Osteocyte (in vitro differentiated cells): ENCODE results near the gene VEGFD. TPM values are rescaled to one million over a fixed set of nuclear protein-coding genes. Genes with fewer than 3 reads are reported as not detected.

Experiments
- DNase-seq: peaks from one replicate; pipeline ENCODE4 v3.0.0; 2021; ENCODE audit warnings: mixed read lengths; ENCODE audit not compliant: unreplicated experiment; ENCODE audit errors: extremely low spot score
- H3K27ac Mint-ChIP-seq: one replicate; pipeline ENCODE4 v1.8.0; 2021; ENCODE audit warnings: mild to moderate bottlenecking, mixed read lengths; ENCODE audit not compliant: unreplicated experiment
- H3K27me3 Mint-ChIP-seq: one replicate; pipeline ENCODE4 v1.8.0; 2021; ENCODE audit warnings: mixed read lengths; ENCODE audit not compliant: unreplicated experiment
- H3K36me3 Mint-ChIP-seq: one replicate; pipeline ENCODE4 v1.8.0; 2021; ENCODE audit warnings: mixed read lengths; ENCODE audit not compliant: unreplicated experiment
- H3K4me1 Mint-ChIP-seq: one replicate; pipeline ENCODE4 v1.8.0; 2021; ENCODE audit warnings: mixed read lengths; ENCODE audit not compliant: unreplicated experiment
- H3K4me3 Mint-ChIP-seq: one replicate; pipeline ENCODE4 v1.8.0; 2021; ENCODE audit warnings: mild to moderate bottlenecking, moderate library complexity, mixed read lengths; ENCODE audit not compliant: unreplicated experiment
- H3K9me3 Mint-ChIP-seq: one replicate; pipeline ENCODE4 v1.8.0; 2021; ENCODE audit warnings: mixed read lengths; ENCODE audit not compliant: unreplicated experiment
- total RNA-seq: library from RNA; stranded (reverse); gene quantifications from 2 replicates; pipeline ENCODE4 v1.2.1, GENCODE V29; 2021
- TF ChIP-seq, protein P1 (sequence below): fragments of 200-600 bp; sonication (generic); IDR thresholded peaks from 2 replicates; pipeline ENCODE4 v1.5.0; 2021; ENCODE audit warnings: antibody characterized with exemption, mild to moderate bottlenecking, moderate library complexity

VEGFD gene
- total RNA-seq, 1 donor from 2014 or later = 0.27 TPM

DNA sequence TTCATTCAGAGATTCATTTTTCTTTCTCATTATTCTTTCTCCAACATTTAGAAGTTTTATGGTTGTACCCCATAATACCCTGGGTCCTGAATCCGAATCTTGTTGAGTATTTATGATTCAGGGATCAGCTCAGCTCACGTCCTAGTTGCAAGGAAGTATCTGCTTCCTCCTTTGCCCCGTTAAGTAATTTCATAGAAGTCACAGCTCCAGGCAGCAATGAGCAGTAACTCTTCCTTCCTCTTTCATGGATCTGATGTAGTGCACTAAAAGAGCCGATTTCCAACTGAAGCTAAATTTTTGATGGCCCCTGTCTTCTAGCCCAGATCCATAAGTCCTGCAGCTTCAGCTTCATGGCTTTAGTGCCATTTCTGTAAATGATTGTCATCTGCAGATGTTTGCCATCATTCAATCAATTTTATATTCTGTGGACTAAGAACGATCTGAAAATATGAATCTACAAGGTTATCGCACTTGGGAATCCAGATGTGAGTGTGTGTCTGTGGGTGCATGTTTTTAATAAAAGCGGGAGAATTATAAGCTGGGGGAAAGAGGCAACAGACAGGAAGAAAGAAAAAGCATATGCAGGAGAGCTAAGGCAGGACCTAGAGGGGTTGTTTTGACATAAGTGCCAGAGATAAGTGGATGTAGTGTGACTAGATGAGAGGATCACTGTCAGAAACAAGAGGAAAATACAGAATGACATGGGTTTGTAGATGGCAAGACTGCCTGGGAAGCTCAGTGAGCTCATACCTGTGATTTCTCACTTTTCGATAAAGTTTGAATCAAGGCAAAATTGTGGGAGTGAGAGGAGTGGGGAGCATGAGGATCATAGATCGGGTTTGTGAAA is 17.5 kb downstream of the VEGFD start:
- no peak overlapping the region for H3K4me3 Mint-ChIP-seq
- DNase-seq = no peak
- TF ChIP-seq, protein P1, sequence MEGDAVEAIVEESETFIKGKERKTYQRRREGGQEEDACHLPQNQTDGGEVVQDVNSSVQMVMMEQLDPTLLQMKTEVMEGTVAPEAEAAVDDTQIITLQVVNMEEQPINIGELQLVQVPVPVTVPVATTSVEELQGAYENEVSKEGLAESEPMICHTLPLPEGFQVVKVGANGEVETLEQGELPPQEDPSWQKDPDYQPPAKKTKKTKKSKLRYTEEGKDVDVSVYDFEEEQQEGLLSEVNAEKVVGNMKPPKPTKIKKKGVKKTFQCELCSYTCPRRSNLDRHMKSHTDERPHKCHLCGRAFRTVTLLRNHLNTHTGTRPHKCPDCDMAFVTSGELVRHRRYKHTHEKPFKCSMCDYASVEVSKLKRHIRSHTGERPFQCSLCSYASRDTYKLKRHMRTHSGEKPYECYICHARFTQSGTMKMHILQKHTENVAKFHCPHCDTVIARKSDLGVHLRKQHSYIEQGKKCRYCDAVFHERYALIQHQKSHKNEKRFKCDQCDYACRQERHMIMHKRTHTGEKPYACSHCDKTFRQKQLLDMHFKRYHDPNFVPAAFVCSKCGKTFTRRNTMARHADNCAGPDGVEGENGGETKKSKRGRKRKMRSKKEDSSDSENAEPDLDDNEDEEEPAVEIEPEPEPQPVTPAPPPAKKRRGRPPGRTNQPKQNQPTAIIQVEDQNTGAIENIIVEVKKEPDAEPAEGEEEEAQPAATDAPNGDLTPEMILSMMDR = no peak
- H3K36me3 Mint-ChIP-seq = no peaks in the 10 kb centered on the region
- H3K27ac Mint-ChIP-seq = no peak overlapping the region
- H3K9me3 Mint-ChIP-seq = no peaks in the 10 kb centered on the region
- H3K27me3 Mint-ChIP-seq = peaks cover 7% of the 10 kb centered on the region
- H3K4me1 Mint-ChIP-seq = no peaks in the 10 kb centered on the region

GRCh38 chrX:15359701-15360100 is 24.5 kb downstream of the VEGFD start:
- TF ChIP-seq, protein P1 = no peak
- Mint-ChIP-seq H3K4me3 (no peak overlapping the region), H3K27ac (peak overlapping the region; percentile 39), H3K9me3 (no peaks in the 10 kb centered on the region), H3K27me3 (peaks cover 6% of the 10 kb centered on the region), H3K4me1 (peaks cover 2% of the 10 kb centered on the region), H3K36me3 (no peaks in the 10 kb centered on the region)
- DNase-seq = no peak

DNA sequence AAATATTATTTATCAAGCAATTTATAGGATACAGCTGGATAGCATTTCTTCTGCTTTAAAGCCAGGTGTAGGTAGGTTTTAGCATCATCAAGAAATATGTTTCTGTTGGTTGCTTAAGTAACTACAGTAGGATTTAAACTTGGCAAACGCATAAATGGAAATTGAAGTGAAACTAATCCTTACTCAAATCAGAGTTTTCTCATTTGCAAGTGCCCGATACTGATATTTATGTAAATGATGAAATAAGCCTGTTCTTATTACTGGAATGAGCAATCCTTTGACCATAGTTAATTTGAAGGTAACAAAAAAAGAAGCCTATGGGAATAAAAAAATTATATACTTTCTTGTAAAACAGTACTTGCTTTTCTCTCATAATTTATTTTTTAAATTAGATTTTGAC is 25.7 kb downstream of the VEGFD start:
- DNase-seq = no peak
- Mint-ChIP-seq H3K4me1 (peaks cover 2% of the 10 kb centered on the region), H3K36me3 (no peaks in the 10 kb centered on the region), H3K4me3 (no peak overlapping the region), H3K9me3 (no peaks in the 10 kb centered on the region), H3K27ac (no peak overlapping the region), H3K27me3 (peaks cover 6% of the 10 kb centered on the region)
- TF ChIP-seq, protein P1 = no peak

DNA sequence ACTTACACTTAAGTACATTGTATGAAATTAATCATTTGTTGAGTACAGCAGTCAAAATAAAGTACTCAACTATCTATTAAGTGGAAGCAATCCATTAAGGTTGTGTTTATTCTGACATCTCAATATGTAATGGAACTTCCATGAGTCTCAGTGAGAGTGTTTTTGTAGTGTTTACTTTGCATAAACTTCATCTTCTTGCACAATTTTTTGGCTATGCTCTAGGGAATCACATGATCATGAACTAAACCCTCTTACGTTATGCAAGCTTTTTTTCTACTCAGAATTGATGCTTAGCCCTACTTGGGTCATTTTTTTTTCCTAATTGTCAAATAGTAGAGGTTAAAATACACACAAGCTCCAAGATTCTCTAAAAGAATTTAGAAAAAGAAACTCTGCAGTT is 27.8 kb downstream of the VEGFD start:
- TF ChIP-seq, protein P1 = no peak
- no peak for DNase-seq
- H3K36me3 Mint-ChIP-seq = no peaks in the 10 kb centered on the region
- H3K9me3 Mint-ChIP-seq = no peaks in the 10 kb centered on the region
- H3K27me3 Mint-ChIP-seq = peaks cover 6% of the 10 kb centered on the region
- peaks cover 2% of the 10 kb centered on the region for H3K4me1 Mint-ChIP-seq
- no peak overlapping the region for H3K4me3 Mint-ChIP-seq
- no peak overlapping the region for H3K27ac Mint-ChIP-seq

- H3K27me3 Mint-ChIP-seq = peaks cover 11% of the 10 kb centered on the region
- H3K36me3 Mint-ChIP-seq = no peaks in the 10 kb centered on the region
- H3K9me3 Mint-ChIP-seq = no peaks in the 10 kb centered on the region
- no peak overlapping the region for H3K27ac Mint-ChIP-seq
- TF ChIP-seq, protein P1 = no peak
- no peaks in the 10 kb centered on the region for H3K4me1 Mint-ChIP-seq
- no peak for DNase-seq
- H3K4me3 Mint-ChIP-seq = no peak overlapping the region
Measured at GRCh38 chrX:15350329-15350996, 33.8 kb downstream of the VEGFD start.
